ENCODE measurements around the gene MOB1B.

DNA sequence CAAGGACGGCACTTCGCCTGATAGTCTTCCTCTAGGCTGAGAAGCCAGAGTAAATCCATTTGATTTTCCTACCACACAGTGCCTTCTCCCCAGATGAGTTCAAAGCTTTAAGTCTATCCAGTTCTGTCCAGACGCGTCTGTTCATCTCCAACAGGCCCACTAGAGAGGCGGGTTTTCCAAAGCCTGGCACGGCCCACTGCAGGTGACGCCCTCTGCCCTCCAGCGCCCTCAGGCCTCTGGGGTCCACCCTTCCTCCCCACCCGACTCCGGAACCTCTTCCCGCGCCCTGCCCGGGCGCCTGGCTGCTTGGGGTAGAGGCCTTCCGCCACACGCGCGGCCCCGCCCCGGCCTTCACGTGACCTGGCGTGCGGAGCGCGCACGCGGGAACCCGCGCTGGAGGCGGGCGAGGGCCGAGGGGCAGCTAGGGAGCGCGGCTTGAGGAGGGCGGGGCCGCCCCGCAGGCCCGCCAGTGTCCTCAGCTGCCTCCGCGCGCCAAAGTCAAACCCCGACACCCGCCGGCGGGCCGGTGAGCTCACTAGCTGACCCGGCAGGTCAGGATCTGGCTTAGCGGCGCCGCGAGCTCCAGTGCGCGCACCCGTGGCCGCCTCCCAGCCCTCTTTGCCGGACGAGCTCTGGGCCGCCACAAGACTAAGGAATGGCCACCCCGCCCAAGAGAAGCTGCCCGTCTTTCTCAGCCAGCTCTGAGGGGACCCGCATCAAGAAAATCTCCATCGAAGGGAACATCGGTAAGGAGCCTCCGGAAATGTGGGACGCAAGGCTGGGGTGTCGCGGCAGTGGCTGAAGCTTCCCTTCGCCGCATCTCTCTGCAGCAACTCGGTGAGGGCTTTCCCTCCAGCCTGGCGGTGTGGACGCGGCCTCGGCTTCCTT is 91.3 kb downstream of the MOB1B start, which contains the start of gene DCK:
- TF ChIP-seq EZH2 (IDR thresholded peaks at IDR 0.05; ENCODE audit: insufficient read depth, poor library complexity, severe bottlenecking) (no peak), EZH2phosphoT487 (IDR thresholded peaks at IDR 0.05; ENCODE audit: insufficient read depth, low read depth) (no peak)

Data from GM23248 (cell line).